Cardiac muscle cell (in vitro differentiated cells and primary cell): ENCODE measurements around the gene DNAAF1. TPM values are rescaled to one million over a fixed set of nuclear protein-coding genes. Genes with fewer than 3 reads are reported as not detected.

Experiments
- DNase-seq, 2 donors: peaks; one replicate each; pipeline versions ENCODE4 v3.0.0 to v3.0.0-alpha.2; 2010 to 2017; ENCODE audit warnings: low read depth in 1 of 2, low spot score in 1 of 2
- H3K27ac ChIP-seq: fragments of 200-600 bp; sonication (generic); 2 replicates; pipeline ENCODE4 v1.5.1; 2016
- H3K27me3 ChIP-seq: fragments of 200-600 bp; sonication (generic); 2 replicates; pipeline ENCODE4 v1.6.0; 2016; ENCODE audit warnings: control low read depth
- H3K36me3 ChIP-seq: fragments of 200-600 bp; sonication (generic); 2 replicates; pipeline ENCODE4 v1.5.1; 2016; ENCODE audit warnings: control low read depth
- H3K4me1 ChIP-seq: fragments of 200-600 bp; sonication (generic); 2 replicates; pipeline ENCODE4 v1.8.1; 2017; ENCODE audit warnings: low read depth, mild to moderate bottlenecking, mixed run types
- H3K4me3 ChIP-seq: fragments of 200-600 bp; sonication (generic); 2 replicates; pipeline ENCODE4 v1.5.1; 2016; ENCODE audit warnings: mild to moderate bottlenecking
- H3K9me3 ChIP-seq: fragments of 200-600 bp; sonication (generic); 2 replicates; pipeline ENCODE4 v1.5.1; 2017; ENCODE audit warnings: low read depth, mild to moderate bottlenecking, control low read depth
- polyA plus RNA-seq: library from polyadenylated mRNA; unstranded; fragments of >200 nt; fragmentation: Nextera tagmentation; extraction: Ambion mirVana; gene quantifications from 2 replicates; pipeline ENCODE4 v1.2.1, GENCODE V29; 2016
- total RNA-seq: library from RNA; depleted of rRNA; stranded (reverse); fragments of >200 nt; gene quantifications from 2 replicates; pipeline ENCODE4 v1.2.3, GENCODE V29; 2016
- TF ChIP-seq, protein P1 (sequence below): IDR thresholded peaks from 2 replicates; pipeline ENCODE4 v1.5.1; 2012; ENCODE audit warnings: low read depth, mild to moderate bottlenecking, low read length

Gene DNAAF1
- total and polyA plus RNA-seq, 2 experiments from 2014 or later: 0.51 to 0.82 TPM

DNA sequence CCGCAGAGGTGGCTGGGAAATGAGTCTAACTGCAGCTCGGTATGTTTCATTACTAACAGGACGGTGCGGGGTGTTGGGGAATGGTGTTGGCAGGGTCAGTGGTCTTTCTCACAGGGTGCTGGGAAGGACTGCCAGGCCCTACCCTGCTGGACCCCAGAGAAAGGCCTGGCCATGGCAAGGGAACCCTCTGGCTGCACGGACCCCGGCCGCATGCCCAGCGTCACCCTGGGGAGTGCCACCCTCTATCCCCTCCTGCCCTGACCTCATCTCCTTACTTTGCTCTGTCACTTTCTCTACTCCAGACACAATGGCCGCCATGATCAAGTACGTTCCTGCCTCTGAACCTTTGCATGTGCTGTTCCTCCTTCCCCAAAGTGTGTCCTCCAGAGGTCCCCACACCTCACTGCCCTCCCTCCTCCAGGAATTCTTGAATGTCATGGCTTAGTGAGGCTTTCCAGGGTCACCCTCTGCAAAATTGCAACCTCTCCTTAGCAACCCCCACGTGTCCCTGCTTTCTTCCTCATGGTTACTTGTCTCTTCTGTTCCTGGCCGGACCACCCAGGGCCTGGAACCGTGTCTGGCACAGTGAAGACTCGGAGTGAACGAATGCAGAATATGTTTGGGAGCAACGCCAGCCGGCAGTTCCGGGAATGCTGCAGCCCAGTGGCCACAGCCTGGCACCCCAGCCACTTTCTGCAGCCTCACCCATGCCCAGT lies 61.0 kb downstream of the DNAAF1 start:
- no peaks in the 10 kb centered on the region for H3K27me3 ChIP-seq
- DNase-seq: no peak
- TF ChIP-seq, protein P1, sequence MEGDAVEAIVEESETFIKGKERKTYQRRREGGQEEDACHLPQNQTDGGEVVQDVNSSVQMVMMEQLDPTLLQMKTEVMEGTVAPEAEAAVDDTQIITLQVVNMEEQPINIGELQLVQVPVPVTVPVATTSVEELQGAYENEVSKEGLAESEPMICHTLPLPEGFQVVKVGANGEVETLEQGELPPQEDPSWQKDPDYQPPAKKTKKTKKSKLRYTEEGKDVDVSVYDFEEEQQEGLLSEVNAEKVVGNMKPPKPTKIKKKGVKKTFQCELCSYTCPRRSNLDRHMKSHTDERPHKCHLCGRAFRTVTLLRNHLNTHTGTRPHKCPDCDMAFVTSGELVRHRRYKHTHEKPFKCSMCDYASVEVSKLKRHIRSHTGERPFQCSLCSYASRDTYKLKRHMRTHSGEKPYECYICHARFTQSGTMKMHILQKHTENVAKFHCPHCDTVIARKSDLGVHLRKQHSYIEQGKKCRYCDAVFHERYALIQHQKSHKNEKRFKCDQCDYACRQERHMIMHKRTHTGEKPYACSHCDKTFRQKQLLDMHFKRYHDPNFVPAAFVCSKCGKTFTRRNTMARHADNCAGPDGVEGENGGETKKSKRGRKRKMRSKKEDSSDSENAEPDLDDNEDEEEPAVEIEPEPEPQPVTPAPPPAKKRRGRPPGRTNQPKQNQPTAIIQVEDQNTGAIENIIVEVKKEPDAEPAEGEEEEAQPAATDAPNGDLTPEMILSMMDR: no peak
- H3K4me3 ChIP-seq: no peak overlapping the region
- H3K27ac ChIP-seq: no peak overlapping the region
- no peaks in the 10 kb centered on the region for H3K36me3 ChIP-seq
- no peaks in the 10 kb centered on the region for H3K4me1 ChIP-seq
- H3K9me3 ChIP-seq: no peaks in the 10 kb centered on the region

DNA sequence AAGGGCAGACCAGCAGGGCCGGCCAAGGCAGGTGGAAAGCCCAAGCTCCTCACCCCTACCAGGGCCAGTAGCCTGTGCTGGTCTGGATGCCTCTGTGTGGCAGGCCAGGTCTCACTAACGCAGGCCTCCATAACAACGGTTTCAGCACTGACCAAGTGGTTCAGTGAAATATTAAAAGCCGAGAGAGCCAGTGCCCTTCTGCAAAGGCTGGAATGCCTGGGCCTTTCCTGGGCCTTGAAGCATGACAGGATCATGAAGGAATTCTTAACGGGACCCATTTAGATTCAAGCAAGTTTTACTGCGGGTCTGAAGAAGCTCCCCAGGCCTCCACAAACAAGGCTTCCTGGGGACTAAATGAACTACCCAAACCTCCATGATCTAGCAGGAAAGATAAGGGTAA lies 62.1 kb downstream of the DNAAF1 start:
- Histone ChIP-seq H3K27ac (no peak overlapping the region), H3K9me3 (no peaks in the 10 kb centered on the region), H3K36me3 (no peaks in the 10 kb centered on the region), H3K4me1 (no peaks in the 10 kb centered on the region), H3K4me3 (no peak overlapping the region), H3K27me3 (no peaks in the 10 kb centered on the region)
- TF ChIP-seq, protein P1: no peak
- DNase-seq: no peak

DNA sequence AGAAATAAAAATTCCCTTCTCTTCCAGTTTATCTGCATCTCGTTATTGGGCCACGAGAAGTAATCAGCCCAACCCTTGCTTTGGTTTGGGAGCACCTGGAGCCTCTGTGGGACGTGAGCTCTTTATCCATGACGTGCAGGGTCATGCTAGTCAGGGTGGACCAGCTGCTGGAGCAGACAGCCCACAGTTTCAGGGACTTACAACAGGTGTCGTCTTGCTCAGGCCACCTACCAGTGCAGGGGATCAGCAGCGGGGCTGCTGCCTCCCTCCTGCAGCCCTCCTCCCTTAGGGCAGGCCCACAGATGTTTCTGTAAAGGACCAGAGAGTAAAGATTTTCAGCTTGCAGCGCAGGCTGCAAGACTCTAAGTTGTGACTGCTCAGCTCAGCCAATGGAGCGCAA lies 62.8 kb downstream of the DNAAF1 start:
- TF ChIP-seq, protein P1: no peak
- no peak overlapping the region for H3K27ac ChIP-seq
- H3K27me3 ChIP-seq: no peaks in the 10 kb centered on the region
- no peaks in the 10 kb centered on the region for H3K36me3 ChIP-seq
- no peak overlapping the region for H3K4me3 ChIP-seq
- H3K9me3 ChIP-seq: no peaks in the 10 kb centered on the region
- DNase-seq: no peak
- no peaks in the 10 kb centered on the region for H3K4me1 ChIP-seq

DNA sequence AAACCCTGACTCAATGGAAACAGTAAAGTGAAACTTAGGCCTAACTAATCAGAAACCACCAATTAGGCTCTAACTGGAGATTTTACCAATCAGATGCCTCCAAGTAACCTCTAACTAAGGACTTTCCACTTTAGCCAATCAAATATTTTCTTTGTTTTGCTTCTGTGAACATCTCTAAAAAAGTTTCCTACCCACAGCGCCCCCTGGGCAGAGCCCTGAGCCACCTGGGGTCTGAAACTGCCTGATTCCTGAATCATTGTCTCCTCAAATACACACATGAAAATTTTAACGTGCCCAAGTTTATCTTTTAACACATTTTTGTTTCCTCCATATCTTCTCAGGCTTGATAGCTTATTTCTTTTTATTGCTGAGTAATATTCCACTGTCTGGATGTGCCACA lies 64.9 kb downstream of the DNAAF1 start:
- Histone ChIP-seq H3K27me3 (no peaks in the 10 kb centered on the region), H3K27ac (no peak overlapping the region), H3K9me3 (no peaks in the 10 kb centered on the region), H3K4me1 (peaks cover 6% of the 10 kb centered on the region), H3K4me3 (no peak overlapping the region), H3K36me3 (no peaks in the 10 kb centered on the region)
- TF ChIP-seq, protein P1: no peak
- no peak for DNase-seq

DNA sequence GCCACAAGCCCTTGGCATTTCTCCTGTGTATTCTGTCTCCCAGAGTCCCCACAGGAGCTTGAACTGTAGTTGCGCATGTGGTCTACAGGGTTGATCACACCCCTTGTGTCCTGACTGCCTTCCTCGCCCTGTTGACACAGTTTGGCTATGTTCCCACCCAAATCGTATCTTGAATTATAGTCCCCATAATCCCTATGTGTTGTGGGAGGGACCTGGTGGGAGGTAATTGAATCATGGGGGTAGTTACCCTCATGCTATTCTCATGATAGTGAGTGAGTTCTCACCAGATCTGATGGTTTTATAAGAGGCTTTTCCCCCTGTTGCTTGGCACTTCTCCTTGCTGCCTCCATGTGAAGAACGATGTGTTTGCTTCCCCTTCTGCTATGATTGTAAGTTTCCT lies 67.0 kb downstream of the DNAAF1 start:
- peaks cover 6% of the 10 kb centered on the region for H3K4me1 ChIP-seq
- H3K27ac ChIP-seq: no peak overlapping the region
- H3K36me3 ChIP-seq: no peaks in the 10 kb centered on the region
- no peaks in the 10 kb centered on the region for H3K9me3 ChIP-seq
- TF ChIP-seq, protein P1: no peak
- no peak for DNase-seq
- no peaks in the 10 kb centered on the region for H3K27me3 ChIP-seq
- no peak overlapping the region for H3K4me3 ChIP-seq
